Loucy (cell line): ENCODE data around the gene KDM5C.

Experiments used
- H2AFZ ChIP-seq: fragments of 200-600 bp; sonication (generic); 2 replicates; pipeline ENCODE4 v1.6.0; 2016; ENCODE audit warnings: antibody characterized with exemption, mild to moderate bottlenecking, low read length, moderate library complexity
- H3F3A ChIP-seq: fragments of 200-600 bp; 2 replicates; pipeline ENCODE4 v1.6.0; 2016; ENCODE audit warnings: antibody characterized with exemption, low read depth, mild to moderate bottlenecking
- H3K27me3 ChIP-seq: fragments of 200-600 bp; sonication (generic); 2 replicates; pipeline ENCODE4 v1.6.1; 2014; ENCODE audit warnings: low read length, mild to moderate bottlenecking; ENCODE audit not compliant: insufficient read depth, poor library complexity, severe bottlenecking
- H3K36me3 ChIP-seq: fragments of 200-600 bp; sonication (generic); 2 replicates; pipeline ENCODE4 v1.6.1; 2016; ENCODE audit warnings: low read length; ENCODE audit not compliant: insufficient read depth
- H3K4me1 ChIP-seq: fragments of 200-600 bp; sonication (generic); 2 replicates; pipeline ENCODE4 v1.5.1; 2014; ENCODE audit warnings: low read length, mild to moderate bottlenecking; ENCODE audit not compliant: insufficient read depth, poor library complexity, severe bottlenecking
- H3K4me2 ChIP-seq: fragments of 200-600 bp; sonication (generic); 2 replicates; pipeline ENCODE4 v1.6.0; 2014; ENCODE audit warnings: antibody characterized with exemption, low read length, low read depth, mild to moderate bottlenecking; ENCODE audit not compliant: poor library complexity, severe bottlenecking
- H3K4me3 ChIP-seq: fragments of 200-600 bp; sonication (generic); 2 replicates; pipeline ENCODE4 v1.5.1; 2014; ENCODE audit warnings: low read length, mild to moderate bottlenecking, mixed read lengths; ENCODE audit not compliant: poor library complexity, severe bottlenecking
- H3K79me2 ChIP-seq: fragments of 200-600 bp; sonication (generic); 2 replicates; pipeline ENCODE4 v1.6.1; 2014; ENCODE audit warnings: low read length; ENCODE audit not compliant: insufficient read depth
- H3K9ac ChIP-seq: fragments of 200-600 bp; sonication (generic); 2 replicates; pipeline ENCODE4 v1.6.0; 2014; ENCODE audit warnings: mild to moderate bottlenecking, low read depth, low read length, moderate library complexity; ENCODE audit not compliant: poor library complexity, severe bottlenecking
- H3K9me2 ChIP-seq: fragments of 200-600 bp; sonication (generic); replicated peaks from 2 replicates; pipeline ENCODE4 v1.6.1; 2016; ENCODE audit warnings: low read depth, low read length, mixed read lengths
- H3K9me3 ChIP-seq: fragments of 200-600 bp; sonication (generic); 2 replicates; pipeline ENCODE4 v1.6.1; 2014; ENCODE audit warnings: mild to moderate bottlenecking, antibody characterized with exemption, low read length, low read depth; ENCODE audit not compliant: insufficient read depth
- H4K20me1 ChIP-seq: fragments of 200-600 bp; sonication (generic); 2 replicates; pipeline ENCODE4 v1.6.0; 2014; ENCODE audit warnings: antibody characterized with exemption, low read length, mild to moderate bottlenecking; ENCODE audit not compliant: insufficient read depth, poor library complexity, severe bottlenecking
- EZH2phosphoT487 ChIP-seq: fragments of 200-600 bp; IDR thresholded peaks from 2 replicates; pipeline ENCODE4 v1.6.1; 2018; ENCODE audit warnings: antibody characterized with exemption, mild to moderate bottlenecking, moderate library complexity, borderline replicate concordance
- TF ChIP-seq, protein P1 (sequence below): fragments of 200-600 bp; sonication (generic); conservative IDR thresholded peaks from 2 replicates; pipeline ENCODE4 v1.5.1; 2014; ENCODE audit warnings: mild to moderate bottlenecking, antibody characterized with exemption, low read length

The KDM5C gene

DNA sequence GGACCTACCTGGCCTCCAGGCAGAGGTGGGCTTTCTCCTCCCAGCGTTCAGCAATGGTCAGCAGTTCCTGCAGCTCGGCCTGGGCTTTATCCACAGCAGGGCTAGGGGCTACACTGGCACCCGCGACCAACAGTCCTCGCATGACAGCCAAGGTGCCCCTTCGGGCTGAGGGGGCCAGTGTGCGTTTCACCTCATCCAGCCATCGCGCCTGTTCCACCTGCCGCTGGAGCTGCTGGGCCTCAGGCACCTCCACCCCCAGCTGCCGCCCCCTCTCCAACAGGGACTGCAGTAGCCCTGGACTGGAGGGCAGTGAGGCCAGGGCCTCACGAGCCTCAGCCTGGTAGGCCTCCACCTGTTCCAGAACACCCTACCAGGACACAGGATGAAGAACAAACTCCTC is 28.3 kb downstream of the KDM5C start:
- H3K27me3 ChIP-seq: no peaks in the 10 kb centered on the region
- no peaks in the 10 kb centered on the region for H3K4me1 ChIP-seq
- no peak overlapping the region for H3K4me3 ChIP-seq
- no peaks in the 10 kb centered on the region for H3K9me2 ChIP-seq
- H4K20me1 ChIP-seq: peaks cover 2% of the 10 kb centered on the region
- no peaks in the 10 kb centered on the region for H3F3A ChIP-seq
- H3K4me2 ChIP-seq: no peak overlapping the region
- H3K9ac ChIP-seq: no peak overlapping the region
- H3K36me3 ChIP-seq: peaks cover 83% of the 10 kb centered on the region; the same call in 1 of the 2 replicates
- no peak overlapping the region for H2AFZ ChIP-seq
- H3K79me2 ChIP-seq: no peaks in the 10 kb centered on the region
- TF ChIP-seq, protein P1, sequence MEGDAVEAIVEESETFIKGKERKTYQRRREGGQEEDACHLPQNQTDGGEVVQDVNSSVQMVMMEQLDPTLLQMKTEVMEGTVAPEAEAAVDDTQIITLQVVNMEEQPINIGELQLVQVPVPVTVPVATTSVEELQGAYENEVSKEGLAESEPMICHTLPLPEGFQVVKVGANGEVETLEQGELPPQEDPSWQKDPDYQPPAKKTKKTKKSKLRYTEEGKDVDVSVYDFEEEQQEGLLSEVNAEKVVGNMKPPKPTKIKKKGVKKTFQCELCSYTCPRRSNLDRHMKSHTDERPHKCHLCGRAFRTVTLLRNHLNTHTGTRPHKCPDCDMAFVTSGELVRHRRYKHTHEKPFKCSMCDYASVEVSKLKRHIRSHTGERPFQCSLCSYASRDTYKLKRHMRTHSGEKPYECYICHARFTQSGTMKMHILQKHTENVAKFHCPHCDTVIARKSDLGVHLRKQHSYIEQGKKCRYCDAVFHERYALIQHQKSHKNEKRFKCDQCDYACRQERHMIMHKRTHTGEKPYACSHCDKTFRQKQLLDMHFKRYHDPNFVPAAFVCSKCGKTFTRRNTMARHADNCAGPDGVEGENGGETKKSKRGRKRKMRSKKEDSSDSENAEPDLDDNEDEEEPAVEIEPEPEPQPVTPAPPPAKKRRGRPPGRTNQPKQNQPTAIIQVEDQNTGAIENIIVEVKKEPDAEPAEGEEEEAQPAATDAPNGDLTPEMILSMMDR: no peak
- TF ChIP-seq EZH2phosphoT487: no peak
- no peaks in the 10 kb centered on the region for H3K9me3 ChIP-seq

DNA sequence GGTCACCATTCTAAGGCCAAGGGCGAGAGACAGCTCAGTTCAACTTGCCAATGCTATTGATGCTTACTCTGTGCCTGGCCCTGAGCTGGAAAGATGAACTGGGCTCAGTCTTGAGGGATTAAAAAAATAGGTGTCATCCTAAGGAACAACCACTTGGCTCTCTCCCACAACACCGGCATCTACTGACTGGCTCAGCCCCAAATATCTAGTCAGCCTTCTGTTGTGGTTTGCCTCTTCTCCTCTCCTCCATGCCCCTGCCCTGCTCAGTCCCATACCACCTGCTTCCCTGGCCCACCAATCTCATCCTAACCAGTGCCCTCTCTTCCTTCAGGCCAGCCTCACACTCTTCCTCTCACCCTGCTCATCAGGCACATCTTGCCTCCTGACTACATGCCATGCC is 29.6 kb downstream of the KDM5C start:
- Histone ChIP-seq H3K79me2 (no peaks in the 10 kb centered on the region), H3K27me3 (no peaks in the 10 kb centered on the region), H3K9me3 (no peaks in the 10 kb centered on the region), H3K36me3 (peaks cover 70% of the 10 kb centered on the region; the same call in 1 of the 2 replicates), H2AFZ (no peak overlapping the region), H3K9ac (no peak overlapping the region), H3K4me1 (no peaks in the 10 kb centered on the region), H3K9me2 (no peaks in the 10 kb centered on the region), H3K4me2 (no peak overlapping the region), H4K20me1 (peaks cover 2% of the 10 kb centered on the region), H3K4me3 (no peak overlapping the region), H3F3A (no peaks in the 10 kb centered on the region)
- TF ChIP-seq, protein P1: no peak
- TF ChIP-seq EZH2phosphoT487: no peak

GRCh38 chrX:53194308-53194707 is 30.7 kb downstream of the KDM5C start:
- H3K27me3 ChIP-seq: no peaks in the 10 kb centered on the region
- no peaks in the 10 kb centered on the region for H3F3A ChIP-seq
- TF ChIP-seq EZH2phosphoT487: no peak
- TF ChIP-seq, protein P1: no peak
- H3K4me1 ChIP-seq: no peaks in the 10 kb centered on the region
- no peaks in the 10 kb centered on the region for H3K79me2 ChIP-seq
- H3K4me2 ChIP-seq: no peak overlapping the region
- no peaks in the 10 kb centered on the region for H4K20me1 ChIP-seq
- H3K9me2 ChIP-seq: no peaks in the 10 kb centered on the region
- H3K9me3 ChIP-seq: no peaks in the 10 kb centered on the region
- no peak overlapping the region for H2AFZ ChIP-seq
- H3K36me3 ChIP-seq: peaks cover 59% of the 10 kb centered on the region; the same call in 1 of the 2 replicates
- no peak overlapping the region for H3K4me3 ChIP-seq
- no peak overlapping the region for H3K9ac ChIP-seq
